ENCODE results near the gene ZNF473.

GRCh38 chr19:49981603-49982593 lies 43.9 kb upstream of the ZNF473 start:
- TF ChIP-seq CTCF (conservative IDR thresholded peaks at IDR 0.05) (no peak), EZH2 (IDR thresholded peaks at IDR 0.05; ENCODE audit: low read depth) (no peak)

All from PC-9 (cell line).